Smooth muscle cell of the brain vasculature (primary cell): ENCODE results near the gene PRKG1.
A peak's percentile ranks its signal among the peaks of the same experiment; 100 is the strongest.

Experiments
- DNase-seq: peaks from one replicate; pipeline ENCODE4 v3.0.0-alpha.2; 2012; ENCODE audit warnings: low read depth, low spot score

PRKG1 gene

DNA sequence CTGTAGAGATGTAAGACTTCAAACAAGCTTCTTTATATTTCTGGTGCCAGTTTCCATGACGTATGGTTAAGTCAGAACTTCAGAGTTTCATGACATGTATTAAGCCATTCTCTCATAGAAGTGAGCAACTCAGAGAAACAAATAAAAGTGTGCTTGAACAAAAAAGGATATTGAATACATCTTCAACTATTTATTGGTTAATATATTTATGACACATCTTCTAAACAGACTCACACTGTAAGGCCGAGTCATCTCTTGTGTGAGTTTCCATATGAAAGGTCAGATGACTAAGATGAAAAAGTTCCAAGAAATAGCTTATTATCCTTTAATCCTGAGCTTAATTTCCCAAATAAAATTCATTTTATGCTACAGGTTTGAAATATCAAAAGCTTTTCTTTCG is 730.6 kb downstream of the PRKG1 start:
- DNase-seq = no peak

DNA sequence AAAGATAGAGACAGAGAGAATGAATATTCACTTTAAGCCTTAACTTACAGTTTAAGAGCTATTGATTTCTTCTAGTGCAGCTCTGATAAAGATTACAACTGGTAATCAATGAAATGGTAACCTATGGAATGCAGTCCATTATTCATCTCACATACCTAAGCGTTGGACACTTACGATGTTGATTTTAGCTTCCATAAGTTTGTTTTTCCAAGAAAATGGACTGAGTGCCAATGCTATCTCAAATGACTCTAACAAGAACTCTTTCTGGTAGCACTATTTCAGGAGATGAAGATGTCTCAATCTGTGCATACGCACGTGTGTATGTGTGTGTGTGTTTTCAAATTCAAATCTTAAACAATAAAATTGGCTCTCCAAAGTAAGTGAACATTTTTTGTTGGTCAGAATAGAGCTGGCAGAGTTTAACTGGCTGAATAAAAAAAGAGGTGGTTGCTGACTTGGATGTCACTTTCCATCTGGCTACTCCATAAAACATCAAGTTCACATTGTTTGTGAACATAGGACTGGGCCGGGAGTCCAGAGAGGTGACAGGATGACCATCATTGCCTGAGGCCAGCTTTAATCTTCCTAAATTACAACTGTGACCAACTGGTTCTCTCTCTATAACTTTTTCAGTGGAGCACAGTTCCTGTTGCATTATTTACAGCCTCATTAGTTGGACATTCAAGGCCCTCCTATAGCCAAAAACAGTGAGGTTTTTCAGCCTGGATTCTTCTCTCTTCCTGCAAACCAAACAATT is 732.0 kb downstream of the PRKG1 start:
- no peak for DNase-seq

DNA sequence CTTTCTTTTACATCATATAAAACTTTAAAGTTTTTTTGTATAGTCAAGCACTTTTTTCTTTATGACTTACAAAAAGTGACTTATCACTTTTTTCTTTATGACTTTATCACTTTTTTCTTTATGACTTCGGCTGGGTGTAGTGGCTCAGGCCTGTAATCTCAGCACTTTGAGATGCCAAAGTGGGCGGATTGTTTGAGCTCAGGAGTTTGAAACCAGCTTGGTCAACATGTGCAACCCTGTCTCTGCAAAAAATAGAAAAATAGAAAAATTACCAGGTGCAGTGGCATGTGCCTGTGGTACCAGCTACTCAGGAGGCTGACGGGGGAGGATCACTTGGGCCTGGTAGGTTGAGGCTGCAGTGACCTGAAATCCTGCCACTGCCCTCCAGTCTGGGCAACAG is 733.9 kb downstream of the PRKG1 start:
- DNase-seq = no peak

DNA sequence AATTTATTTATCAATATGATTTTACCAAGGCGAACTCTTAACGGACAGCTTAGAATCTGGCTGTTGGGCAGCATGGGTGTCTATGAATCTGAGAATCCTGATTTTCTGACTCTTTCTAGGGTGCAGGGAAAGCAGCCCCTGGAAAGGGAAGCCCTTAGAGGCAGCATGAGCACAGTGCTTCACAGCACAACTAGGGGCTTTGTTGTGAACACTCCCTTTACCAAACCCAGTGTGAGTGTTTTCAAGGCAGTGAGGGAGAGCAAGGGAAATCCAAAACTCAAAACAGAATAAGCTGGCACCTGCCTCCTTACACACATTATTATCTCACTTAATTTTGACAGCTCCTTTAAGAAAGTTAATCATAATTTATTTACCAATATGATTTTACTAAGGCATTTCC is 741.4 kb downstream of the PRKG1 start:
- DNase-seq = no peak

DNA sequence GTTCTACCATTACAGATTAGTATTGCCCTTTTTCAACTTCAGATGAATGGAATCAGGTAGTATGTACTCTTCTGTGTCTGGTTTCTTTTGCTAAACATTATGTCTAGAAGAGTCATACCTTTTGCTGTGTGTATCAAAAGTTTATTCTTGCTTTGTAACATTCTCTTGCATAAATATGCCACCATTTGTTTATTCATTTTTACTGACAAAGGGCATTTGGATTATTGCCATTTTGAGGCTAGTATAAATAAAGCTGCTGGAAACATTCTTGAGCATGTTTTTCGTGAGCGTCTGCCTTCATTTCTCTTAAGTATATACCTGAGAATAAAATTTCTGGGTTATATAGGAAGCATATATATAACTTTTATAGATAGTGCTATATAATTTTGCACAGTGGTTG is 746.8 kb downstream of the PRKG1 start:
- DNase-seq = no peak

DNA sequence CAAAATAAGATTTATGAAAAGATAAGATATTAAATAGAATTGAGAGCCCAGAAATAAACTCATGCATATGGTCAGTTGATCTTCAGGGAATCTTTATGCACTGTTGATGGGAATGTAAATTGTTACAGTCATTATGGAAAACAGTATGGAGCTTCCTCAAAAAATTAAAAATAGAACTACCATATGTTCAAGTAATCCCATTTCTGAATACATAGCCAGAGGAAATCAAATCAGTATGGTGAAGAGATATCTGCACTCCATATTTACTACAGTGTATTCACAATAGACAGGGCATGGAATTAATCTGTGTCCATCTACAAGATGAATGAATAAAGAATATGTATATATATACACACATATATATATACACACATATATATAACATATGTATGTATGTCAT is 747.5 kb downstream of the PRKG1 start:
- DNase-seq = no peak

DNA sequence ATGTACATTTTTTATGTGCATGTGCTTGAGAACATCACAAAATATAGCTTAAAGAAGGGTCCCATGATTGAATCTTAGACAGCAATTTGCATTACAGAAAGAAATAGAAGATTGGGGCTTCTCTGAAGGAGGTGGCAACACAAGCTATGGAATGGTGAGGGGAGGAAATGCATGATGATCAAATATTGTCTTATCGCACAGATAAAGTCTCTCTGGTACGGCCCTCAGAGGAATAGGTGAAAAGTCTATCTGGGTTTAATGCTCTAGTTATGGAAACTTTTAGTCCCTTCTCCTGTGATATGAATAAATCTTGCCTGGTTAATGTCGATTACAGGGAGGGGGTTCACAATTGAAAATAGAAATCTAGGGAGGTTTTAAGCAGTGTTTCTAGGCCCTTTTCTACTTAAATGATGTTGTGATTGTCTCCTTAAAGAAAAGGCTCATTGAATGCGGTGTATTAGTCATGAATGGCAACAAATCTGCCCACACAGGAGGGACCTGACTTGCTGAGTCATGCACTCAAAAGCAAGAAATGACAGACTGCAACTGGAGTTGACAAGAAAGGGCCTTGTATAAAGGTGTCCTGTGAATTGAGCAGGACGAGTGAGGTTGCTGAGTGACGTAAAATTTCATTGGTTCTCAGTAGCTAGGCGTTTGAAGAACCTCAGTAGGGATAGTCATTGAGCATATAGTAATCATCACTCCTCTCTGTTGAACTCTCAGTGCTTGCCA is 758.5 kb downstream of the PRKG1 start:
- peak; percentile 3 for DNase-seq

DNA sequence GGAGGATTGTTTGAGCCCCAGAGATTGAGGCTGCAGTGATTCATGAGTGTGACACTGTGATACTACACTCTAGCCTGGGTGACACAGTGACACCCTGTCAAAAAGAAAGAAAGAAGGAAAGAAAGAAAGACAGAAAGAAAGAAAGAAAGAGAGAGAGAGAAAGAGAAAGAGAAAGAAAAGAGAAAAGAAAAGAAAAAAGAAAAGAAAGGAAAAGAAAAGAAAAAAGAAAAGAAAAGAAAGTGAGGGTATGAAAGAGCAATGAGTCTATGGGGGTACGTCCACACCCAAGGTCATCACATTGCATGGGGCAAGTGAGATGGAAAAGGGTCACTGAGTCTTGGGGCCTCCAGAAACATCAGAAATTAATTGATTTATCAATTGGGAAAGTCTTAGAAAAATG is 760.3 kb downstream of the PRKG1 start:
- no peak for DNase-seq

DNA sequence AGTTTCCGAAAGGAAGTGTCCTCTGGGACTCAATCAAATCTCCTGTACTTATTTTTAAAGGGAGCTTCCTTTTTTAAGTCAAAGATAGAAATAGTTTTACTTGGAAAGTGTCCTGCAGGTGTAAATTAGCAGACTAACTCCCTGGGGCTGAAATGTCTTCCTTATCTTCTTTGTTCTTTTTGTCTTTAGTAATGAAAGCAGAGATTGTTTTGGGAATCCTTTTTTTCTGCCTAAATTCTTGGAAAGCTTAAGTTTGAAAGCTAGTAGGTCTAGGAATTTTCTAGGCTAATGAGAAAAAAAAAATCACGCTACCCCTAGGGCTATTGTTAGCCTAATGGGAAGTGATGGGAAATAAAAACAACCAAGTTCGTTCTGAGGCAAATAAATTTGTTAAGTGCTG is 764.2 kb downstream of the PRKG1 start:
- DNase-seq = no peak

DNA sequence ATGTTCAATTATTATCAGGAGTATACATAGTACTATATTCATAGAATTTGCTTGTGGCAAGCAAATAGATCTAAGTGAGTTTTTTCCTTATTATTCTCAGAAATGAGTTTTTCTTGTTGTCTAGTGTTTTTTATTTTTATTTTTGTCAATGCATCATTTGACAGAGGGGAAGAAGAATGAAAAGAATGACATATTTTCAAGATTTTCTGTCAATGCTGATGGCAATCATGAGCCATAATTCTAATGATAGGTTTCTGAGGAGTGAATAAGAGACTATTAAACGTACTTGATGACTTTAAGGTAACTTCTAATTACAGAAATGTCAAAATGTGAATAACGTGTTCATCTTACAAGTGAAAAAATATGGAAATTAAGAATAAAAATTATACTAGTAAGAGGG is 769.7 kb downstream of the PRKG1 start:
- no peak for DNase-seq

DNA sequence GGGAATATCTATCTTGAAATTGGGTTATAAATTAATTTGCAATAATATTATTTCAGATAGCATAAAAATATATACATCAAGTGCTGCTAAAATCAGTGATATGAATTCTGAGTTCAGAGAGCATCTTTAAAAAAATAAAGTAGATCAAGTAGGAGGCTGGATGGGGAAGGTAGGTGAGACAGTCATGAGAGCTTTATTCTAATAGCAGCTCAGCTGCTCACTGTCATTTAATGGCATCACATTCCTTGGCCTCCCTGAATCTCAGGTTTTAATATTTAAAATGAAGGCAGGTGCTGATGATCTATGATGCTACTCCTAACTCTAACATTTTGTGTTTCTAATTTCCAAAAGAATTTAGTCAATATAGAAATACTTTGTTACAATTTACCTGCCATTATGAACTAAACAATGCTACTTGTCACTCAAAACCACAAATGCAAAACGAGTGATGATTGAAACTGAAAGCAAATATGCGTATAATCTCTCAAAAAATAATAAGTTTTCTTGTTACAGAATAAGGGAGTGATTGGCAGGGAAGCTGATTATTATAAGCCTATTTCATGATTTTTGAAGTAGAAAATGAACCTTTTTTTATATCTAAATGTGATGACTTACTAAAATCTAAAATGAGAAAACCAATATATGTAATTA is 772.7 kb downstream of the PRKG1 start:
- no peak for DNase-seq

DNA sequence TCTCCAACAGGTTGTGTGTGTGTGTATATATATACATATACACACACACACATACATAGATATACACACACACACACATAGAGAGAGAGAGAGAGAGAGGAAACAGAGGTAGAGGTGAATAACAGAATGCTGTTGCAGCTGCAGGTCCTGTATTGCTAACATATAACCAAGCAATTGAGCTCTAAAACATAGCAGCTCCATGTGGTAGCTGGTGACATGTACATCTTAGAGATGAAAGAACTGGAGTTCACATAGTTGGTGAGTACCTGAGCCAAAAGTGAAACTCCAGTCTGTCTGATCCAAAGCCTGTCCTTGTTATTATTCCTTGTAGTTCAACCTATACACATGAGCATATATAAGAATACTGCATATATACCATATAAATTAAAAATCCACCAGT is 778.0 kb downstream of the PRKG1 start:
- DNase-seq = no peak

DNA sequence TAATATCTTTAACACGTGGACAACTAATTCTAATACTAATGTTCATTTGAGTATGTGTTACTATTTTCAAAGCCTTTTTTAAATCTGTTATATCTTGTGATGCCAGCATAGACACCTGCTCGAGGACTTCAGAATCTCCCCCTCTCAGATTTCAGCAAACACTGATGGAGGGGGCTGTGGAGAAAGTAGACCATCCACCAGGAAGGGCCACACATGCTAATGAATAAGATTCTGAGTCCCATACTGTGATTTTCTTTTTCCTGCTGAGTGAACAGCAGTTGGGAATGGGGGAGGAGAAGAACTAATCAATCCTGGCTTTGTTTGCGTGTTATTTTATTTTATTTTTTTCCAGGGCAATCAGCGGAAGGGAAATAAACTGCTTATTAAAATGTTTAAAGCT is 783.0 kb downstream of the PRKG1 start:
- no peak for DNase-seq

DNA sequence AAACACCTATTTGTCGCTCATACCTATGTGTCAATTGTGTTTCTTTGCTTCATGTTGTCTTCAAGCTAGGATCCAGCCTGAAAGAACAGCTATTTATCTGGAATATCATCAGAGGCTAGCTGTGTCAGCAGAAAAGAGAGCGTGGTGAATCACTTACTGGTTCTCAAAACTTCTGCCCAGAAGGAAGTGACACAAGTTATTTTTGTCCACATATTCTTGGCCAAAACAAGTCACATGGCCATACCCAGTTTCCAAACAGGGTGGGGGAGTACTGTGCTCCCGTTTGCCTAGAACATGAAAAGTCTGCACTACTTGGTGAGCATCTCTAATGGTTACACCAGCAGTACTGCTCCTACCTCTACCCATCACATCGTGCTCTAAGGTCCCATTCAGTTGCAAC is 786.0 kb downstream of the PRKG1 start:
- DNase-seq = no peak

DNA sequence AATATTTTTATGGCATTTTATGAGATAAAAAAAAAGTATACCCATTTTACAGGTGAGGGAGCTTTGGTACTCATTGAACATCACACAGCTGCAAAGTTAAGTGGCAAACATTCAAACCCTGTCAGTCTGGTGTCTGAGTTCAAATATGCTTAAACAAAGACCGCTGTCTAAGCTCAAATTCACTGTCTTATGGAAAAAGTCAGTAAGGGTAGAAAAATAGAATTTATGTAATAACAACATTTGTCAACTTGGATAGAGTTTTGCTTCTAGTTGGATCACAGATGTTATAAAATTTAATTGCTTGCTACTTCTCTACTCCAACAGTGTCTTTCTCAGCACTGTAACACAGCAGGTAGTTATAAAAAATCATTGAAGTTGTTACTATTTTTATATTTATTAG is 786.8 kb downstream of the PRKG1 start:
- DNase-seq = no peak

DNA sequence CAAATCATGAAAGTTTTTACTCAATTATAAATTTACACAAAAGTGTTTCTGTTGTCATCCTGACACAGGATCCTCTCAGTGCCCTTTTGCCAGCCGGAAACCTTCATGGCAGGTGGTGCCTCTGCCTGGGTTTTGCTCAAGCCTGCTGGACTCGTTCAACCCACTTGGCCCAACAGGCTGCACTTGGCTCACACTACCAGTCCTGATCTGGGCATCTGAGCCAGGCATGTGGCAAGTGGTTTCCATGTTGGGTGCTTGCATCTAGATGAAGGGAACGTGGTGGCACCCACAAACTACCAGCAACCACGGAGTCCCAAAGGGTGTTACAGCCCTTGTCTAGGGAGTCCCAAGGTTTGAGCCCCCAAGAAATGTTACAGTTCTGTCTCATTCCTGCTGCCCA is 787.4 kb downstream of the PRKG1 start:
- DNase-seq = no peak

DNA sequence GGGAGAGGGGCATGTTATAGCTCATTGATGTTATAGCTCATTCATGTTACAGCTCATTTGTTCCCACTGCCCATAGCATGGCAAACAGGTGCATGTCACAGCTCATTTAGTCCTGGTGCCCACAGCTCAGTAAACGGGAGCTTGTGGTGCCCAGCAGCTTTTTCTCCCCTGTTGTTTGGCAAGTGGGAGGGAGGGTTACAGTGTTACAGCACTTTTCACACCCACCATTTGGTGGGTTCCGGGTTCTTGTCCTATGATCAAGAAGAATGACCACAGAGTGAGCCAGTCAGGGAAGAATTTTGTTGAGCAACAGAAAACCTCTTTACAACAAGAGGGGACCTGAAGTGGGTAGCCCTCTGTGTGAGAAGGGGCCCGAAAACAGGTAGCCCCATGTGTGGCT is 787.9 kb downstream of the PRKG1 start:
- DNase-seq = no peak

DNA sequence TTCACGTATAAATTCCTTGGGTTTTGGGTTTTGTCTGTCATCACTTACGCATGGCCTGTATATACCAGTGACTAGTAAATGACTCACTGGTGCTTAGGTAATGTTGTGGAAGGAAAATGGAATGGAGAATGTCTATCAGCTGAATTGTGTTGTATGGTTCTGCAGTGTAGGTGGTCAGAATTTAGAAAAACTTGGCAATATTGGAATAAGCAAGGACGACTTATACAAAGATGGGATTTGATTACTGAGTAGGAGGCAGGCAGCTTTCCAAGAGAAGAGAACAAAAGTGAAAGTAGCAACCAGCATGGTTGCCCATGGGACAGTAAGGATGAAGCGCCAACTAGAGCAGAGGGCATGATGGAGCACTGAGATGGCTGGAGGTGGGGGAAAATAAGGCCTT is 793.7 kb downstream of the PRKG1 start:
- DNase-seq = no peak

DNA sequence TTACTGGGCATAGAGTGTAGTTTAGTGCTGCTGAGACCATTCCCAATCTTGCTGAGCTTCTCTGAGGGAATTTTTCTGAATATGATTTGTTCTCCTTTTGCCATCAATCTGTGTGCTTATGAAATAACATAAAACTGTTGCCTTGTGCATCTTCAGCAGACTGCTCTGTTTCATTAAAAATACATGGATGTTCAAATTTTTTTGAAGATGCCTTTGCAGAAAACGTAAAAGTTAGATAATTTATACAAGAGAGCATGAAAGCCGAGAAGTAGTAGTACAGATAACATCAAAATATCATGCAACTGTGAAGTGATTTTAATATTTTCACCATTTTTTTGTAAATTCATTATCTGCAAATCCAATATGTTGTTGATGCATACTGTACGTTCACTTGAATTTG is 799.8 kb downstream of the PRKG1 start:
- DNase-seq = no peak

DNA sequence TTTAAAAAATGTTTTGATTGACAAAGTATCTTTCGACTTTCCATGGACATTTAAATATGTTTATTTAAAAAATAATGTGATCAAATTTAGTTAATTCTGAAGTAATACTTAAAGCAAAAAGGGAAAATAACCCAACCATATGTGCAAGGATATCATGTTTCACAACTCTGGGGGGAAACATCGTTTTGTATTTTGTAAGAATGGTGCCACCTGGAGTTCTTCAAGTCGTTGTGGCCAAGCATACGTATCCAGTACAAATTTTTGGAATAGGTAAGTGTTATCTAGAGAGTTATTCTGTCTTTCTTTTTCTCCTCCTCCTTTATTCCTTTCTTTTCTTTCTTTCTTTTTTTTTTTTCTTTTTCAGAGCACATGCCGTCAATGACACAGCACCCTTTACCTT is 801.3 kb downstream of the PRKG1 start:
- no peak for DNase-seq

DNA sequence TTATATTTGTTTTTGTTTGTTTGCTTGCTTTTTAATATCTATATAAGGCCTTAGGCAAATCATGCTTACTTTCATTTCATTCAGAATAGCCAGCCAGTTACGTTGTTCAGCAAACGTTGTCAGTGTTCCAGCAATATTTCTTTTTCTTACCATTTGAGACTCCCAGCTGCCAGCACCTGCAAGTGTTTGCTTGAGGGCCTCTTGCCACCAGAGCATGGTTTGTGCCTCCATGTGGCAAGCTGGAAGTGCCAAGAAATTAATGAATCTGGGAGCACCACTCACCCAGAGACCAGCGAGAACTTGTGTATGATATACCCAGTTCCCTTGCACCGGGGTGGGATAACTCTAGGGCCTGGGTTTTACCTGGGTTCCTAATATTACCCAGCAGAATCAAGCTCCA is 802.2 kb downstream of the PRKG1 start:
- no peak for DNase-seq

DNA sequence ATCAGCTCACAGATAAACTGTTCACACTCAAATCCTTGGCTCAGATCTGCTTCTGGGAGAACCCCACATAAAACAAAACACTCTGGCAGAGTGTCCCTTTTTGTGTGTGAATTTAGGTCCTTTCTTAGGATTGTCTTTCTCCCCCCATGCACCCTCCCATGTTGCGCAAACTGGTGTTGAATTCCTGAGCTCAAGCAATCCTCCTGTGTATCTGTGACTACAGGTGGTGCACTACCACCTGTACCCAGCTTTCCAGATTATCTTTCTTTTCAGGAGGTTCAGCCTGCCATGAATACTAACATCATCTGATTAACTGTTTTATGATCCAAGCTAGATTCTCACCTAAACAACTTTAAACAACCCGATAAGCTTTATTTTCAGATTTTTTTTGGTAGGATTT is 802.7 kb downstream of the PRKG1 start:
- no peak for DNase-seq

DNA sequence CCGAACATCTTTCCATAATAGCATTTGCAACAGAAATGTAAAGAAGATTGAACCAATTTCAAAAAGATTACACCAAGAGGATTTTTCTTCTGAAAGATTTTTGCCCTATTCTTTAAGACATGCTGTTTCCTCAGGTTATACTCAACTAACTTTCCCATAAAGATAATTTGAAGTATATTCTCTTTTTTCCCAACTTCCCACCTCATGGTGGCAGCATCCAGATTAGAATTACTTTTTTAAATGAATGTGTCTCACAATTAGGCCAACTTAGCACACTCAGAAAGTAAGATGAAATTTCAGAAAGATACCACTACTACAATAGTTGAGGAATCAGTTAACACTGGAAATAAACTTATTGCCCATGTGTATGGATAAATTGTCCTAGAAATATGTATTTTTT is 803.3 kb downstream of the PRKG1 start:
- DNase-seq = no peak
